Measurements from ENCODE around the gene BAG1.

GRCh38 chr9:33311953-33312352 lies 47.4 kb upstream of the BAG1 start:
- TF ChIP-seq EZH2 (IDR thresholded peaks at IDR 0.05; ENCODE audit: insufficient read depth, low read length): no peak
- TF ChIP-seq CTCF (IDR thresholded peaks at IDR 0.05; ENCODE audit: insufficient read depth, low read depth, low read length): no peak

Measured in astrocyte (in vitro differentiated cells and primary cell).